ENCODE measurements around the gene GAST.

Gene GAST

DNA sequence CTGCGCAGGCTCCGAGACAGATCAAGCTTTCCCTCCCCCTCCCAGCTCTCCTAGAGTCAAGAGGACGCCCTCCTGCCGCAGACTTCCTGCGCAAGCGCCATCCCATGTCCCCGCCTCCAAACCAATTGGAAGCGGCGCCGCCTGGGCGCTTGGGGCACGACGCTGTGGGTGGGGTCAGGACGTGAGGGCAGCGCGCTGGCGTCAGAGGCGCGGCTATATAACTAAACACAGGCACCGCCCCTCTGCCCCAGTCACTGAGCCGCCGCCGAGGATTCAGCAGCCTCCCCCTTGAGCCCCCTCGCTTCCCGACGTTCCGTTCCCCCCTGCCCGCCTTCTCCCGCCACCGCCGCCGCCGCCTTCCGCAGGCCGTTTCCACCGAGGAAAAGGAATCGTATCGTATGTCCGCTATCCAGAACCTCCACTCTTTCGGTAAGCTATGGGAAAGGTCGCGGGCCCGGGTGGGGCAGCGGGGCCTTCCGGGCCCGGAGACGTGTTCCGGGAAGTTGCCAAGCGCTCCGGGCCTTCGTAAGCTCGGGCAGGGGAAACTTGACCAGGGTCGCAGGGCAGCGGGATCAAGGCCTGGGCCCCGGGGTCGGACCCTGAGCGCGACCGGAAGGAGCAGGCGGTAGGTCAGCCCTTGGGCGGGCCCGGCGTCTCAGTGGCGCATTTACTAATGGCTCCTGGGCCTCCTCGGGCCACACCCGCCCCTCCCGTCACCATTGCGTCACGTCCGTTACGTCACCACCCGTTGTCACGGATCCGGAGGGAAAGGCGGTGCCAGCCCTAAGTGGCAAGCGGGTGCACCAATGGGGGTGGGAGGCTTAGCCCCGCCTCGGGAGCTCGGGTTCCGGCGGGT is 23.3 kb upstream of the GAST start, which contains the start of gene EIF1:
Gene EIF1 (plus strand): TSS at position 245 of the 856 bp plus-strand sequence. CDS start 154 bp downstream, at position 399.
- TF ChIP-seq CTCF (IDR thresholded peaks at IDR 0.05; ENCODE audit: poor library complexity, severe bottlenecking), result no peak

GRCh38 chr17:41689497-41690299 is 22.4 kb upstream of the GAST start:
- H3K27me3 ChIP-seq (ENCODE audit: insufficient read depth, poor library complexity, severe bottlenecking), result no peaks in the 10 kb centered on the region
- peaks cover 44% of the 10 kb centered on the region for H3K36me3 ChIP-seq (ENCODE audit: low read depth)
- DNase-seq (ENCODE audit: low spot score), result no peak
- peak; percentile 74 for TF ChIP-seq CTCF (IDR thresholded peaks at IDR 0.05; ENCODE audit: poor library complexity, severe bottlenecking)
- peaks cover 3% of the 10 kb centered on the region for H3K4me1 ChIP-seq (ENCODE audit: insufficient read depth, poor library complexity, severe bottlenecking)
- no peak for ATAC-seq (ENCODE audit: low read depth)
- peak overlapping the region; percentile 98 for H3K4me3 ChIP-seq (ENCODE audit: severe bottlenecking)
- H3K27ac ChIP-seq (ENCODE audit: poor library complexity, severe bottlenecking), result peak overlapping the region; percentile 88
- H3K9me3 ChIP-seq (ENCODE audit: severe bottlenecking), result no peaks in the 10 kb centered on the region

More for the DNA sequence above, 23.3 kb upstream of the GAST start, which contains the start of gene EIF1:
- Histone ChIP-seq H3K4me3 (ENCODE audit: severe bottlenecking) (peak within 1 kb of the TSS; percentile 98), H3K9me3 (ENCODE audit: severe bottlenecking) (no peaks in the 10 kb centered on the region), H3K4me1 (ENCODE audit: insufficient read depth, poor library complexity, severe bottlenecking) (peaks cover 3% of the 10 kb centered on the region), H3K36me3 (ENCODE audit: low read depth) (peaks cover 44% of the 10 kb centered on the region), H3K27ac (ENCODE audit: poor library complexity, severe bottlenecking) (peak within 1 kb of the TSS; percentile 88), H3K27me3 (ENCODE audit: insufficient read depth, poor library complexity, severe bottlenecking) (no peaks in the 10 kb centered on the region)
- ATAC-seq (ENCODE audit: low read depth) (peak; percentile 71), DNase-seq (ENCODE audit: low spot score) (peak; percentile 99)

DNA sequence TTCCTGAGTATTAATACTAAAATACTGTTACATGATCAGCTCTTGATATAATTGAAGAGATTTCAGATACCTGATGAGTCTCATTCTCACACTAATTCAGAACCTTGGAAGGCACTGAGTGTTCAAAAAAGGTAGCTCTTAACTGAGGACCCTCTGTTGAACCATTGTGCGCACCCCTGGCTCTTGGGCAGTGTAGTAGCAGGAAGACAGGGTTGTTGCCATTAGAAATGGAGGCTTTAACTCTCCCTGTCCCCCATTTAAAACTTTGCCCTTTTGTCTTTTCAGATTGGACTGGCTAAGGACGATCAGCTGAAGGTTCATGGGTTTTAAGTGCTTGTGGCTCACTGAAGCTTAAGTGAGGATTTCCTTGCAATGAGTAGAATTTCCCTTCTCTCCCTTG is 21.6 kb upstream of the GAST start:
- peak overlapping the region; percentile 98 for H3K4me3 ChIP-seq (ENCODE audit: severe bottlenecking)
- peak overlapping the region; percentile 88 for H3K27ac ChIP-seq (ENCODE audit: poor library complexity, severe bottlenecking)
- H3K4me1 ChIP-seq (ENCODE audit: insufficient read depth, poor library complexity, severe bottlenecking), result peaks cover 3% of the 10 kb centered on the region
- peaks cover 44% of the 10 kb centered on the region for H3K36me3 ChIP-seq (ENCODE audit: low read depth)
- no peak for TF ChIP-seq CTCF (IDR thresholded peaks at IDR 0.05; ENCODE audit: poor library complexity, severe bottlenecking)
- ATAC-seq (ENCODE audit: low read depth), result no peak
- H3K27me3 ChIP-seq (ENCODE audit: insufficient read depth, poor library complexity, severe bottlenecking), result no peaks in the 10 kb centered on the region
- no peak for DNase-seq (ENCODE audit: low spot score)
- no peaks in the 10 kb centered on the region for H3K9me3 ChIP-seq (ENCODE audit: severe bottlenecking)

DNA sequence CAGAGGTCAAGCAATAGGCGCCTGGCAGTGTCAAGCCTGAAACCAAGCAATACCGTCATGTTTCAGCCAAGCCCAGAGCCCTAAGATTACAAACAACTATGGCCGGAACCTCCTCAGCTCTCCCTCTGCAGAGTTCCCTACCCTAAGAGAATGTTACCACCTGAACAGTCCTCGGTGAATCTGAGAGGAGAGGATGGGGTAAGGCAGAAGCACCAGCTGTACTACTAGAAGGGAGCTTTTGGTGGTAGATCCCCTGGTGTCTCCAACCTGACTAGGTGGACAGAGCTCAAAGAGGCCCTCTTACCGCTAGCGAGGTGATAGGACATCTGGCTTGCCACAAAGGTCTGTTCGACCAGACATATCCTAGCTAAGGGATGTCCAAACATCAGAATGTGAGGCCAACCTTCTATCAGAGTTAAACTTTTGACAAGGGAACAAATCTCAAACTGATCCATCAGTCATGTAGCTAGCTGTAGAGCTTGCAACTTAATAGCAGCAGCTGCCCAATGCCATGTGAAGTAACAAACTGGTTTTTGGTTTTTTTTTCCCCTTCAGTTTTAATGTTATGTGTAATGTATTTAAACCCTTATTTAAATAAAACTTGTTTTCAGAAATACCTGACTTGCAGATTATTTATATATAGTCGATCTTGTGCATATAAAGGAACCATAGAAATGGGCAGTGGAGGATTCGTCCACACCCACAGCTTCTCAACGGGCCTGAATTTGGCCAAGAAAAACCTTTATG is 20.9 kb upstream of the GAST start:
- Histone ChIP-seq H3K4me3 (ENCODE audit: severe bottlenecking) (no peak overlapping the region), H3K36me3 (ENCODE audit: low read depth) (peaks cover 44% of the 10 kb centered on the region), H3K27ac (ENCODE audit: poor library complexity, severe bottlenecking) (peak overlapping the region; percentile 88), H3K9me3 (ENCODE audit: severe bottlenecking) (no peaks in the 10 kb centered on the region), H3K4me1 (ENCODE audit: insufficient read depth, poor library complexity, severe bottlenecking) (peaks cover 3% of the 10 kb centered on the region), H3K27me3 (ENCODE audit: insufficient read depth, poor library complexity, severe bottlenecking) (no peaks in the 10 kb centered on the region)
- no peak for DNase-seq (ENCODE audit: low spot score)
- TF ChIP-seq CTCF (IDR thresholded peaks at IDR 0.05; ENCODE audit: poor library complexity, severe bottlenecking), result no peak
- ATAC-seq (ENCODE audit: low read depth), result no peak
